HFFc6 (cell line): Measurements from ENCODE around the gene PFKFB3. TPM values are rescaled to one million over a fixed set of nuclear protein-coding genes. Genes with fewer than 3 reads are reported as not detected.

Source experiments
- DNase-seq: peaks from one replicate; pipeline ENCODE4 v3.0.0-alpha.2; 2018
- H3K27ac Mint-ChIP-seq: 2 replicates; pipeline ENCODE4 v1.8.0; 2020; ENCODE audit warnings: mild to moderate bottlenecking, mixed read lengths
- H3K27me3 Mint-ChIP-seq: 2 replicates; pipeline ENCODE4 v1.8.0; 2021; ENCODE audit warnings: mild to moderate bottlenecking, moderate library complexity, mixed read lengths; ENCODE audit not compliant: insufficient read depth
- H3K36me3 Mint-ChIP-seq: 2 replicates; pipeline ENCODE4 v1.8.0; 2021; ENCODE audit warnings: low read depth, mixed read lengths
- H3K4me1 Mint-ChIP-seq: 2 replicates; pipeline ENCODE4 v1.8.0; 2020; ENCODE audit warnings: low read depth, mixed read lengths
- H3K4me3 Mint-ChIP-seq: 2 replicates; pipeline ENCODE4 v1.8.0; 2020; ENCODE audit warnings: mild to moderate bottlenecking, moderate library complexity, mixed read lengths
- H3K9me3 Mint-ChIP-seq: 2 replicates; pipeline ENCODE4 v1.8.0; 2020; ENCODE audit warnings: mild to moderate bottlenecking, mixed read lengths
- CTCF ChIP-seq: fragments of 200-600 bp; sonication (generic); IDR thresholded peaks from 2 replicates; pipeline ENCODE4 v1.5.0; 2021; ENCODE audit warnings: antibody characterized with exemption, mild to moderate bottlenecking
- total RNA-seq, 6 experiments: library from RNA; stranded (reverse); fragmentation: NEBNext Ultra II Directional; extraction: Animal tissue kit (Norgen Biotek cat#: 25700); gene quantifications; 2 replicates in 1 of 6; 3 replicates in 5 of 6; pipeline ENCODE4 v1.2.3, GENCODE V29; 2021

PFKFB3 gene
- total RNA-seq, 6 experiments from 2014 or later, result 25.4 to 34.6 (median 28.7) TPM

- H3K4me3 Mint-ChIP-seq, result no peak overlapping the region
- no peaks in the 10 kb centered on the region for H3K36me3 Mint-ChIP-seq
- no peaks in the 10 kb centered on the region for H3K9me3 Mint-ChIP-seq
- DNase-seq, result no peak
- TF ChIP-seq CTCF, result no peak
- no peaks in the 10 kb centered on the region for H3K27me3 Mint-ChIP-seq
- peaks cover 37% of the 10 kb centered on the region for H3K4me1 Mint-ChIP-seq
- peak overlapping the region; percentile 99 for H3K27ac Mint-ChIP-seq
Observed at GRCh38 chr10:6276356-6276755, 73.6 kb downstream of the PFKFB3 start.

DNA sequence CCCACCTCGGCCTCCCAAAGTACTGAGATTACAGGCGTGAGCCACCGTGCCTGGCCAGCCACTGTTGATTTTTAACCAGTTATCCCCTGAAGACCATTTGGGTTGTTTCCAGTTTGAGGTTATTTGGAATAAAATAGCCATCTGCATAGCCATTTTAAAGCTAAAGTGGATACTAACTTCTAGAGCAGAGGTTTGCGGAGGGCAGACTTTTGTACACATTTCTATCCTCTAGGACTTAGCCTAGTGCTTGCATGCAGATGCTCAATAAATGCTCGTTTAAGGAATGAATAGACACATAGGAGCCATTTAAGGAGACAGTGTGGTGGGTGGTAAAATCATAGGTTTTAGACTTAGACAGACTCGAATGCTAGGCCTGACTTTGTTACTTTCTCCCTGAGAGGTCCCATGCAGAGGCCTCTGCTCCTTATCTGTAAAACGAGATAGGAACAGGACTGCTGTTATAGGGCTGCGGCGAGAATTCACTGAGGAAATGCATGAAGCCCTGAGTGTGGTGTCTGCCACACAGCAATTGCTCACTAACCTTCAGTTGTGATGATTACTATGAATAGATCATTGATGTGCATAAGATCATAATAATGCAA, 75.9 kb downstream of the PFKFB3 start:
- TF ChIP-seq CTCF, result no peak
- peak overlapping the region; percentile 51; the same call in 1 of the 2 replicates for H3K27ac Mint-ChIP-seq
- H3K4me3 Mint-ChIP-seq, result no peak overlapping the region
- H3K36me3 Mint-ChIP-seq, result no peaks in the 10 kb centered on the region
- H3K4me1 Mint-ChIP-seq, result peaks cover 37% of the 10 kb centered on the region
- H3K9me3 Mint-ChIP-seq, result no peaks in the 10 kb centered on the region
- no peaks in the 10 kb centered on the region for H3K27me3 Mint-ChIP-seq
- DNase-seq, result no peak

DNA sequence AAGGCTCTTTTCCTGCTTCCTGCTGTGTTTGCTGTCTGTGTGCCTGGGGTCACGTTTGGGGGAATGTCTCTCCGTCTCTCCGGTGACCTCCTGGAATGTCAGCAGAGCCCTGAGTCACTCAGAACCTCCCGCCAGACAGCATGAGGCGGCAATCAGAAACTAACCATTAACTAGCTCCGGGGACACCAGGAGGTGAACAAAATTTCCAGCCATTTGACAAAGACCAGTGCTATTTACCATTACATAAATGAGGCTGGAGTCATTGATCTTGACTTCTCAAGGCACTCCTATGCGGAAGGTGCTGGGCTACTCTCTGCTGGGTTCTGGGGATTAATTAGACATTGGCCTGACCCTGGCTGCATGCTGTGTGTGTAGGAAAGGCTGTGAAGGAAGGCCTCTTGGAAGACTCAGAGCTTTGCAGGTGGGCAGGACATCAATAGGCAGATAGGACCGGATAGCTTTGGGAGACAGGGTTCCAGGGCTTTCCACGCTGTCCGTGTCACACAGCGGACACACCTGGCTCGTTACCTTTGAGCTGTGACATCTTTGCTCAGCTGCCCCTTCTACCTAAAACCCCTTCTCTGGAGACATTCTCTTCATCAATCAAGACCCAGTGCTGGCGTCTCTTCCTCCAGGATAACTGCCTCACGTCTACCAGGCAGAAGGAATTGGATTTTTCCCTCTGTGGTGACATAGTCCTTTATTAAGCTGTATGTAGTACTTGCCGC, 77.0 kb downstream of the PFKFB3 start:
- Mint-ChIP-seq H3K27ac (peak overlapping the region; percentile 90), H3K36me3 (no peaks in the 10 kb centered on the region), H3K27me3 (no peaks in the 10 kb centered on the region; the same call in 1 of the 2 replicates), H3K9me3 (no peaks in the 10 kb centered on the region), H3K4me3 (peak overlapping the region; percentile 56), H3K4me1 (peaks cover 36% of the 10 kb centered on the region)
- DNase-seq, result peak; percentile 64
- no peak for TF ChIP-seq CTCF

DNA sequence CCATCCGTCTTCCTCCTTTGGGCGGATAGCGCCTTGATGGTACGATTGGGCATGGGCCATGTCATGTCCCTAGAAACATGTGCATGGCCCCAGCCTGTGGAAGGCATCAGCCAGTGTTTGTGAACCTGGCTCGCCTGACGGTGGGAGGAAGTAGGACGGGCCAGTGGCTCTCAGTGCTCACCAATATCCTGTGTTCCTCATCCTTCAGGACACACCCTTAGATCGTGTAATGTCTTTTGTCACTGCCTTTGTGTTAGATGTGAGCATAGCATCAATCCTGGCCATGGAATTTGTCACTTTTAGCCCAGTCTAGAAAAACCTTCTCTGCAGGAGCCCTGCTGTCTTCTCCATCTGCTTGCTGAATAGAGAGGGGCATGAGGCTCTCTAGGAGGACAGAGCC, 77.6 kb downstream of the PFKFB3 start:
- H3K4me1 Mint-ChIP-seq, result peaks cover 31% of the 10 kb centered on the region
- H3K27ac Mint-ChIP-seq, result peak overlapping the region; percentile 90
- DNase-seq, result no peak
- no peaks in the 10 kb centered on the region for H3K9me3 Mint-ChIP-seq
- no peak overlapping the region for H3K4me3 Mint-ChIP-seq
- H3K27me3 Mint-ChIP-seq, result no peaks in the 10 kb centered on the region; the same call in 1 of the 2 replicates
- TF ChIP-seq CTCF, result no peak
- H3K36me3 Mint-ChIP-seq, result no peaks in the 10 kb centered on the region

DNA sequence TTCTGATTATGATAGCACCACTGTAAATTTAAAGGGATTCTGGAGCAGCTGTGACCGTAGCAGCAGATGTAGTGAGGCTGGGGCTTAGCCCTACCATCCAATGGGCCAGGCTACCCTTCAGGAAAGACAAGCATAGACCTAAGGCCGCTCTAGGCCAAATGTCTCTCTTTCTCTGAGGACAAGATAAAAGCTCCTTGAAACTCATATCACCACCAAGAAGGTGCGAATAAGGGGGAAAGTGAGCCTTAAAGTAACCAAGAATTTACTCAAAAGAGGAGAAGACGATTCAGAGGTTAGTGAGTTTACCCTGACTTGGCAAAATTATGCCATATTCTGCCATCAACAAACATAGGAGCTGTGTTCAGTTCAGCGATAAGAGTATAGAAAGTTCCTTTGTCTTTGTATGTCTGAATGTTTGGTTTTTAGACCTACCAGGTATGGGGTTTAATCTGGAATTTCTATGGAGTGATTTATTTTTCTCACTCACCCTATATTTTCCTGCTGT, 79.8 kb downstream of the PFKFB3 start:
- Mint-ChIP-seq H3K27ac (no peak overlapping the region), H3K36me3 (no peaks in the 10 kb centered on the region), H3K27me3 (no peaks in the 10 kb centered on the region; the same call in 1 of the 2 replicates), H3K4me3 (no peak overlapping the region), H3K9me3 (no peaks in the 10 kb centered on the region), H3K4me1 (peaks cover 20% of the 10 kb centered on the region)
- no peak for DNase-seq
- TF ChIP-seq CTCF, result no peak
